H1 (cell line): ENCODE data around the gene SLC27A1. TPM values are rescaled to one million over a fixed set of nuclear protein-coding genes. Genes with fewer than 3 reads are reported as not detected.

ENCODE experiments used
- KDM4A ChIP-seq: IDR thresholded peaks from one replicate; pipeline ENCODE4 v1.7.1; 2012; ENCODE audit warnings: low read depth, mild to moderate bottlenecking, moderate library complexity, low read length, inconsistent platforms; ENCODE audit not compliant: severe bottlenecking
- polyA plus RNA-seq, 7 experiments: library from polyadenylated mRNA; depleted of rRNA in 3 of 7; stranded (reverse) in 5 of 7; unstranded in 2 of 7; fragments of >200 nt in 5 of 7; fragments of 200-250 nt in 2 of 7; gene quantifications; 1 replicate in 5 of 7; 2 replicates in 1 of 7; 4 replicates in 1 of 7; pipeline versions ENCODE4 v1.2.1 to v1.2.3, GENCODE V29; 2011 to 2013; ENCODE audit warnings: missing spikeins in 2 of 7, mixed read lengths in 2 of 7
- total RNA-seq: library from RNA; stranded (reverse); fragmentation: NEBNext Ultra II Directional; extraction: Animal tissue kit (Norgen Biotek cat#: 25700); gene quantifications from 2 replicates; pipeline ENCODE4 v1.2.1, GENCODE V29; 2021
- TF ChIP-seq, protein P1 (sequence below): IDR thresholded peaks from 2 replicates; pipeline ENCODE4 v1.6.1; 2011; ENCODE audit warnings: low read depth, mild to moderate bottlenecking, low read length; ENCODE audit not compliant: insufficient read depth

SLC27A1 gene
- total and polyA plus RNA-seq, 2 of the 8 experiments (the other 6 are each of a cell fraction or from before 2014, with no cell fraction given), result 7.5 to 9.1 TPM

DNA sequence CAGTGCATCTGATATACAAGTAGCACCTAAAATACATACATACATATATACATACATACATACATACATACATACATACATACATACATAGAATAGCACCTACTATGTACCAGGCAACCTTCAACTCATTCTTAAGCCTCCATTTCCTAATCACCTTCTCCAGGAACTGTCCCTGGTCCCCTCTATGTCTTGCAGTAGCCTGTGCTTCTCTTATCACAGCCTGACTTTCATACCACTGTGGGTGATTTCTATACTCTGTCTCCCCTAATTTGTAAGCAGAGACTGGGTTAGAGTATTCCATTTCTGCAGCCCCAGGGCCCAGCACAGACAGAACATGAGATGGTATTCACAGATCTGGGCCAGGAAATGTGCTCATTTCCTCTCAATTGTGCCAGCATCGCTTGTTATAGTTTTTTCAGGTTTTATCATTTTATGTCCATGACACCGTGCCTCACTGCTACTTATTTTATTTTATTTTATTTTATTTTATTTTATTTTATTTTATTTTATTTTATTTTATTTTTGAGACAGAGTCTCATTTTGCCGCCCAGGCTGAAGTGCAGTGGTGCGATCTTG is 70.9 kb downstream of the SLC27A1 start (continued):
- no peak for TF ChIP-seq KDM4A
- TF ChIP-seq, protein P1, sequence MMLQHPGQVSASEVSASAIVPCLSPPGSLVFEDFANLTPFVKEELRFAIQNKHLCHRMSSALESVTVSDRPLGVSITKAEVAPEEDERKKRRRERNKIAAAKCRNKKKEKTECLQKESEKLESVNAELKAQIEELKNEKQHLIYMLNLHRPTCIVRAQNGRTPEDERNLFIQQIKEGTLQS, result no peak
